Kidney capillary endothelial cell (primary cell): ENCODE measurements around the gene SPDL1.

ENCODE experiments used
- DNase-seq: peaks from one replicate; pipeline ENCODE4 v3.0.0-alpha.2; 2018; ENCODE audit warnings: low spot score

Gene SPDL1

GRCh38 chr5:169583424-169584220, at the start of gene SPDL1:
SPDL1 (plus strand) TSS chr5:169583773; CDS start chr5:169588417, 4,644 bp downstream.
- peak; percentile 95 for DNase-seq

GRCh38 chr5:169534311-169534880, 49.2 kb upstream of the SPDL1 start:
- DNase-seq: no peak

GRCh38 chr5:169534939-169535338, 48.6 kb upstream of the SPDL1 start:
- DNase-seq: no peak

GRCh38 chr5:169538944-169539343, 44.6 kb upstream of the SPDL1 start:
- no peak for DNase-seq

- DNase-seq: no peak
These were observed 40.8 kb upstream of the SPDL1 start for GRCh38 chr5:169542811-169543210.

- no peak for DNase-seq
These were observed 39.2 kb upstream of the SPDL1 start for GRCh38 chr5:169544264-169544950.

- no peak for DNase-seq
These were observed 37.8 kb upstream of the SPDL1 start for GRCh38 chr5:169545762-169546161.

GRCh38 chr5:169546346-169546745, 37.2 kb upstream of the SPDL1 start:
- no peak for DNase-seq

- no peak for DNase-seq
These were observed 36.1 kb upstream of the SPDL1 start for GRCh38 chr5:169547508-169547907.

- peak; percentile 4 for DNase-seq
These were observed 35.3 kb upstream of the SPDL1 start for GRCh38 chr5:169548315-169548714.

- no peak for DNase-seq
These were observed 34.0 kb upstream of the SPDL1 start for GRCh38 chr5:169549453-169550100.

- no peak for DNase-seq
These were observed 33.3 kb upstream of the SPDL1 start for GRCh38 chr5:169550227-169550626.

- DNase-seq: no peak
These were observed 32.4 kb upstream of the SPDL1 start for GRCh38 chr5:169551146-169551545.

GRCh38 chr5:169551696-169552095, 31.9 kb upstream of the SPDL1 start:
- DNase-seq: no peak

- no peak for DNase-seq
These were observed 29.3 kb upstream of the SPDL1 start for GRCh38 chr5:169554251-169554650.

- no peak for DNase-seq
These were observed 25.7 kb upstream of the SPDL1 start for GRCh38 chr5:169557838-169558237.

- DNase-seq: no peak
These were observed 21.7 kb upstream of the SPDL1 start for GRCh38 chr5:169561893-169562292.

- no peak for DNase-seq
These were observed 20.2 kb upstream of the SPDL1 start for GRCh38 chr5:169563369-169563768.

GRCh38 chr5:169566202-169566601, 17.4 kb upstream of the SPDL1 start:
- no peak for DNase-seq

- no peak for DNase-seq
These were observed 16.5 kb upstream of the SPDL1 start for GRCh38 chr5:169567079-169567478.

GRCh38 chr5:169569513-169569912, 14.1 kb upstream of the SPDL1 start:
- DNase-seq: no peak

- DNase-seq: no peak
These were observed 12.2 kb upstream of the SPDL1 start for GRCh38 chr5:169571355-169571754.
